ENCODE measurements around the gene ME1. TPM values are rescaled to one million over a fixed set of nuclear protein-coding genes. Genes with fewer than 3 reads are reported as not detected.

The ME1 gene
- total and polyA plus RNA-seq, 9 of the 15 experiments (the other 6 are each of a cell fraction or from before 2014, with no cell fraction given), result 3.2 to 10.4 (median 5.5) TPM

DNA sequence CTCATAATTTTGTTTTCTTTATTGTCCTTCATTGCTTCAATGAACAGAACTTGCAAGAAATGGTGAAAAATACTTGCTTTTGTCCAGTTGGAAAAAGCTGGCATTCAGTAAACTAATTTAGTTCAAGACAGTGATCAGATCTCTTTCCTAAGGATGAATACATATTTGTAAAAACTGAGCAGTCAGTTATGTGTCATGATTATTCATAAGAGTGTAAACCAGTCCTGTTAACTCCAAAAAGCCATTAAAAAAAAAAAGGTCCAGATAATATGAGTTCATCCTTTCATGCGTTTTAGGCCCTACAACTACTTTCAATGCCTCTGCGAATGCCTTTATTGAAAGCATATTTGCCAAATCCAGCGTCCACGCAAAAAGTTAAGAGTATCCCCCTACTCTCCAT lies 238.4 kb downstream of the ME1 start (continued):
- TF ChIP-seq, protein P1, sequence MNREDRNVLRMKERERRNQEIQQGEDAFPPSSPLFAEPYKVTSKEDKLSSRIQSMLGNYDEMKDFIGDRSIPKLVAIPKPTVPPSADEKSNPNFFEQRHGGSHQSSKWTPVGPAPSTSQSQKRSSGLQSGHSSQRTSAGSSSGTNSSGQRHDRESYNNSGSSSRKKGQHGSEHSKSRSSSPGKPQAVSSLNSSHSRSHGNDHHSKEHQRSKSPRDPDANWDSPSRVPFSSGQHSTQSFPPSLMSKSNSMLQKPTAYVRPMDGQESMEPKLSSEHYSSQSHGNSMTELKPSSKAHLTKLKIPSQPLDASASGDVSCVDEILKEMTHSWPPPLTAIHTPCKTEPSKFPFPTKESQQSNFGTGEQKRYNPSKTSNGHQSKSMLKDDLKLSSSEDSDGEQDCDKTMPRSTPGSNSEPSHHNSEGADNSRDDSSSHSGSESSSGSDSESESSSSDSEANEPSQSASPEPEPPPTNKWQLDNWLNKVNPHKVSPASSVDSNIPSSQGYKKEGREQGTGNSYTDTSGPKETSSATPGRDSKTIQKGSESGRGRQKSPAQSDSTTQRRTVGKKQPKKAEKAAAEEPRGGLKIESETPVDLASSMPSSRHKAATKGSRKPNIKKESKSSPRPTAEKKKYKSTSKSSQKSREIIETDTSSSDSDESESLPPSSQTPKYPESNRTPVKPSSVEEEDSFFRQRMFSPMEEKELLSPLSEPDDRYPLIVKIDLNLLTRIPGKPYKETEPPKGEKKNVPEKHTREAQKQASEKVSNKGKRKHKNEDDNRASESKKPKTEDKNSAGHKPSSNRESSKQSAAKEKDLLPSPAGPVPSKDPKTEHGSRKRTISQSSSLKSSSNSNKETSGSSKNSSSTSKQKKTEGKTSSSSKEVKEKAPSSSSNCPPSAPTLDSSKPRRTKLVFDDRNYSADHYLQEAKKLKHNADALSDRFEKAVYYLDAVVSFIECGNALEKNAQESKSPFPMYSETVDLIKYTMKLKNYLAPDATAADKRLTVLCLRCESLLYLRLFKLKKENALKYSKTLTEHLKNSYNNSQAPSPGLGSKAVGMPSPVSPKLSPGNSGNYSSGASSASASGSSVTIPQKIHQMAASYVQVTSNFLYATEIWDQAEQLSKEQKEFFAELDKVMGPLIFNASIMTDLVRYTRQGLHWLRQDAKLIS (CRISPR knock-in tag; IDR thresholded peaks at IDR 0.05), result no peak
- TF ChIP-seq POLR2A (conservative IDR thresholded peaks at IDR 0.05), result no peak
- no peak for TF ChIP-seq MAFK (IDR thresholded peaks at IDR 0.05; ENCODE audit: low read length)
- TF ChIP-seq, protein P2, sequence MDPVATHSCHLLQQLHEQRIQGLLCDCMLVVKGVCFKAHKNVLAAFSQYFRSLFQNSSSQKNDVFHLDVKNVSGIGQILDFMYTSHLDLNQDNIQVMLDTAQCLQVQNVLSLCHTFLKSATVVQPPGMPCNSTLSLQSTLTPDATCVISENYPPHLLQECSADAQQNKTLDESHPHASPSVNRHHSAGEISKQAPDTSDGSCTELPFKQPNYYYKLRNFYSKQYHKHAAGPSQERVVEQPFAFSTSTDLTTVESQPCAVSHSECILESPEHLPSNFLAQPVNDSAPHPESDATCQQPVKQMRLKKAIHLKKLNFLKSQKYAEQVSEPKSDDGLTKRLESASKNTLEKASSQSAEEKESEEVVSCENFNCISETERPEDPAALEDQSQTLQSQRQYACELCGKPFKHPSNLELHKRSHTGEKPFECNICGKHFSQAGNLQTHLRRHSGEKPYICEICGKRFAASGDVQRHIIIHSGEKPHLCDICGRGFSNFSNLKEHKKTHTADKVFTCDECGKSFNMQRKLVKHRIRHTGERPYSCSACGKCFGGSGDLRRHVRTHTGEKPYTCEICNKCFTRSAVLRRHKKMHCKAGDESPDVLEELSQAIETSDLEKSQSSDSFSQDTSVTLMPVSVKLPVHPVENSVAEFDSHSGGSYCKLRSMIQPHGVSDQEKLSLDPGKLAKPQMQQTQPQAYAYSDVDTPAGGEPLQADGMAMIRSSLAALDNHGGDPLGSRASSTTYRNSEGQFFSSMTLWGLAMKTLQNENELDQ (CRISPR knock-in tag; IDR thresholded peaks at IDR 0.05; ENCODE audit: borderline replicate concordance), result no peak
- no peak for TF ChIP-seq TCF3 (CRISPR knock-in tag; IDR thresholded peaks at IDR 0.05)
- TF ChIP-seq CHD2 (IDR thresholded peaks at IDR 0.05; ENCODE audit: low read depth, low read length), result no peak
- TF ChIP-seq ZNF785 (CRISPR knock-in tag; IDR thresholded peaks at IDR 0.05), result no peak
- TF ChIP-seq, protein P3, sequence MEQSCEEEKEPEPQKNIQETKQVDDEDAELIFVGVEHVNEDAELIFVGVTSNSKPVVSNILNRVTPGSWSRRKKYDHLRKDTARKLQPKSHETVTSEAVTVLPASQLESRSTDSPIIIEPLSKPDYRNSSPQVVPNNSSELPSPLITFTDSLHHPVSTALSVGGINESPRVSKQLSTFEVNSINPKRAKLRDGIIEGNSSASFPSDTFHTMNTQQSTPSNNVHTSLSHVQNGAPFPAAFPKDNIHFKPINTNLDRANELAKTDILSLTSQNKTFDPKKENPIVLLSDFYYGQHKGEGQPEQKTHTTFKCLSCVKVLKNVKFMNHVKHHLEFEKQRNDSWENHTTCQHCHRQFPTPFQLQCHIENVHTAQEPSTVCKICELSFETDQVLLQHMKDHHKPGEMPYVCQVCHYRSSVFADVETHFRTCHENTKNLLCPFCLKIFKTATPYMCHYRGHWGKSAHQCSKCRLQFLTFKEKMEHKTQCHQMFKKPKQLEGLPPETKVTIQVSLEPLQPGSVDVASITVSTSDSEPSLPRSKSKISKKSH (CRISPR knock-in tag; IDR thresholded peaks at IDR 0.05), result no peak

All from K562 (cell line).